HepG2 (cell line): ENCODE data around the gene GRIFIN. TPM values are rescaled to one million over a fixed set of nuclear protein-coding genes. Genes with fewer than 3 reads are reported as not detected.

Experiments used
- E2F2 ChIP-seq: sonication (generic); formaldehyde crosslinking; IDR thresholded peaks from 2 replicates; pipeline ENCODE4 v1.4.0; 2020; ENCODE audit warnings: missing genetic modification reagents, borderline replicate concordance
- GABPB1 ChIP-seq: IDR thresholded peaks from 2 replicates; pipeline ENCODE4 v1.6.1; 2016; ENCODE audit warnings: mild to moderate bottlenecking, missing genetic modification reagents, moderate library complexity, missing compliant biosample characterization
- GLMP ChIP-seq: sonication (generic); formaldehyde crosslinking; IDR thresholded peaks from 2 replicates; pipeline ENCODE4 v1.9.0; 2021; ENCODE audit warnings: missing genetic modification reagents, mild to moderate bottlenecking, borderline replicate concordance
- HES4 ChIP-seq: sonication (generic); formaldehyde crosslinking; IDR thresholded peaks from 2 replicates; pipeline ENCODE4 v1.9.0; 2021; ENCODE audit warnings: mild to moderate bottlenecking, missing genetic modification reagents, borderline replicate concordance
- KLF13 ChIP-seq: sonication (generic); formaldehyde crosslinking; IDR thresholded peaks from 2 replicates; pipeline ENCODE4 v1.4.0; 2020; ENCODE audit warnings: mild to moderate bottlenecking, missing genetic modification reagents
- NR0B2 ChIP-seq: sonication (generic); formaldehyde crosslinking; IDR thresholded peaks from 2 replicates; pipeline ENCODE4 v1.4.0; 2020; ENCODE audit warnings: mild to moderate bottlenecking, missing genetic modification reagents
- POLR2A ChIP-seq, 2 experiments: IDR thresholded peaks; 2 replicates each; pipeline ENCODE4 v1.6.1; 2011; ENCODE audit warnings: low read depth in 2 of 2, low read length in 2 of 2, mild to moderate bottlenecking in 1 of 2, moderate library complexity in 1 of 2; ENCODE audit not compliant: insufficient read depth in 1 of 2
- RARG ChIP-seq: sonication (generic); formaldehyde crosslinking; IDR thresholded peaks from 2 replicates; pipeline ENCODE4 v1.4.0; 2020; ENCODE audit warnings: low read depth, mild to moderate bottlenecking, missing genetic modification reagents
- SMAD1 ChIP-seq: sonication (generic); formaldehyde crosslinking; IDR thresholded peaks from 2 replicates; pipeline ENCODE4 v1.4.0; 2020; ENCODE audit warnings: missing genetic modification reagents, low read depth, mild to moderate bottlenecking, borderline replicate concordance
- THAP9 ChIP-seq: sonication (generic); formaldehyde crosslinking; IDR thresholded peaks from 2 replicates; pipeline ENCODE4; 2020; ENCODE audit warnings: missing genetic modification reagents, mild to moderate bottlenecking, borderline replicate concordance
- YEATS2 ChIP-seq: sonication (generic); formaldehyde crosslinking; IDR thresholded peaks from 2 replicates; pipeline ENCODE4 v1.4.0; 2020; ENCODE audit warnings: missing genetic modification reagents, borderline replicate concordance
- ZNF138 ChIP-seq: sonication (generic); formaldehyde crosslinking; IDR thresholded peaks from 2 replicates; pipeline ENCODE4 v1.5.0; 2020; ENCODE audit warnings: mild to moderate bottlenecking, low read depth, missing genetic modification reagents
- ZNF207 ChIP-seq: fragments of 450-650 bp; IDR thresholded peaks from 2 replicates; pipeline ENCODE4 v1.6.1; 2016; ENCODE audit warnings: antibody characterized with exemption, borderline replicate concordance
- ZNF253 ChIP-seq: sonication (generic); formaldehyde crosslinking; IDR thresholded peaks from 2 replicates; pipeline ENCODE4 v1.8.0; 2022; ENCODE audit warnings: mild to moderate bottlenecking, missing genetic modification reagents, borderline replicate concordance
- ZNF451 ChIP-seq: sonication (generic); formaldehyde crosslinking; IDR thresholded peaks from 2 replicates; pipeline ENCODE4 v1.5.0; 2020; ENCODE audit warnings: mild to moderate bottlenecking, missing genetic modification reagents
- ZNF460 ChIP-seq: sonication (generic); formaldehyde crosslinking; IDR thresholded peaks from 2 replicates; pipeline ENCODE4 v1.5.1; 2020; ENCODE audit warnings: missing genetic modification reagents, mild to moderate bottlenecking, borderline replicate concordance
- ZNF512 ChIP-seq: sonication (generic); formaldehyde crosslinking; IDR thresholded peaks from 2 replicates; pipeline ENCODE4 v1.4.0; 2020; ENCODE audit warnings: mild to moderate bottlenecking, missing genetic modification reagents
- ZNF552 ChIP-seq: sonication (generic); formaldehyde crosslinking; IDR thresholded peaks from 2 replicates; pipeline ENCODE4 v1.9.0; 2022; ENCODE audit warnings: missing genetic modification reagents, mild to moderate bottlenecking, borderline replicate concordance
- ZNF616 ChIP-seq: sonication (generic); formaldehyde crosslinking; IDR thresholded peaks from 2 replicates; pipeline ENCODE4 v1.5.0; 2020; ENCODE audit warnings: low read depth, mild to moderate bottlenecking, missing genetic modification reagents
- ZNF7 ChIP-seq: IDR thresholded peaks from 2 replicates; pipeline ENCODE4 v1.6.1; 2016; ENCODE audit warnings: missing biosample characterization, missing genetic modification reagents
- polyA plus RNA-seq, 8 experiments: library from polyadenylated mRNA; depleted of rRNA in 3 of 8; stranded (reverse) in 7 of 8; unstranded in 1 of 8; fragments of >200 nt; fragmentation: Illumina TruSeq in 4 of 8; extraction: Trizol in 4 of 8; gene quantifications; 2 replicates each; pipeline versions ENCODE4 v1.2.1 to v1.2.3, GENCODE V29; 2011 to 2016; ENCODE audit warnings: low read depth in 4 of 8, missing spikeins in 1 of 8, mixed read lengths in 1 of 8; ENCODE audit not compliant: insufficient read depth in 1 of 8
- total RNA-seq, 5 experiments: library from RNA; depleted of rRNA; stranded (reverse); fragments of >200 nt; fragmentation: Illumina TruSeq; extraction: Trizol; gene quantifications; 2 replicates each; pipeline ENCODE4 v1.2.3, GENCODE V29; 2016; ENCODE audit warnings: low read depth in 1 of 5
- TF ChIP-seq, protein P1 (sequence below): sonication (generic); formaldehyde crosslinking; IDR thresholded peaks from 2 replicates; pipeline ENCODE4 v1.5.0; 2020; ENCODE audit warnings: missing genetic modification reagents, mild to moderate bottlenecking, borderline replicate concordance

Gene GRIFIN
- total and polyA plus RNA-seq, 2 of the 13 experiments (the other 11 are each of a cell fraction or from before 2014, with no cell fraction given): not detected

DNA sequence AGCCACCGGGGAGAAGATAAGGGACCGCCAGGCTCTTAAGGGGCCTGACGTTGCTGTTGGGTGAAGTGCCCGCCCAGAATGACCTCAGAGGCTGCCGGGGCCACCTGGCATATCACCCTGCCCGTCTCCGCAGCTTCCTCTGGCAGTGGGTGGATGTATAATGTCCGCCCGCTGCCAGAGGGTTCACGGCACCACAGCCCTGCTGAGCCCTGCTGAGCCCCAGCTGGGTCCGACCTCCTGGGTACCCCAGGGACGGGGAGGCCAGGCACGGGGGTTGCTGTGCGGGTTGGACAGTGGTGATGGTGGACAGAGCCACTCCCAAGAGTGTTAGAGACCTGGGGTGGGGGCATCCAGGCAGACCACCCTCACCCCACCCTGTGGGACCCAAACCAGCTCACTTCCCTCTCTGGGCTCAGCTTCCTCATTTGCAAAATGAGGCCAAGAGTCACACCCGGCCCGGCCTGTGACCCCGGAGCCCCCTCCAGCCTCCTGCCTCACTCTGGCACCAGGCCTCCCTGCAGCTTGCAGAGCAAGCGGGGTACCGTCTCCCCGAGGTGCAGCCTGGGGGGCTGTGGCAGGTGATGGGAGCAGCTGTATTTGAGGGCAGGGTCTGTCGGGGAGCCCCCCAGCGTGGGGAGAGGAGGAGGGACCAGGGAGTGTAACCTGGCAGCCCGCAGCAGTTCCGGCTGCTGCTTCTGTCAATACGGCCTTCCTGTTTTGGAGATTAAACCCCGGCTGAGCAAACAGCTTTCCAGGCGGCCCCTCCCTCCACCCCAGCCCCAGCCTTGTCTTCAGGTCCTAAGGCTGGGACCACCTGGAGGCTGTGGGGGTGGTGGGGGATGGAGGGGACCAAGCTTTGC, 34.9 kb upstream of the GRIFIN start (continued):
- TF ChIP-seq E2F2 (CRISPR knock-in tag): no peak
- no peak for TF ChIP-seq HES4 (CRISPR knock-in tag)
- no peak for TF ChIP-seq ZNF138 (CRISPR knock-in tag)
- TF ChIP-seq GABPB1 (CRISPR knock-in tag): peak; percentile 73
- TF ChIP-seq SMAD1: no peak
- TF ChIP-seq ZNF552 (CRISPR knock-in tag): no peak
- no peak for TF ChIP-seq NR0B2 (CRISPR knock-in tag)
- no peak for TF ChIP-seq POLR2A (IDR thresholded peaks at IDR 0.05; ENCODE audit: insufficient read depth in 1 of 2, low read depth in 2 of 2, low read length in 2 of 2)
- no peak for TF ChIP-seq ZNF460
- no peak for TF ChIP-seq KLF13 (CRISPR knock-in tag)
- no peak for TF ChIP-seq YEATS2 (CRISPR knock-in tag)
- peak; percentile 58; the same call in 1 of the 2 replicates for TF ChIP-seq THAP9 (CRISPR knock-in tag)
- no peak for TF ChIP-seq ZNF207
- no peak for TF ChIP-seq ZNF451 (CRISPR knock-in tag)
- no peak for TF ChIP-seq ZNF512 (CRISPR knock-in tag)
- no peak for TF ChIP-seq ZNF616 (CRISPR knock-in tag)
- TF ChIP-seq GLMP (CRISPR knock-in tag): no peak
- no peak for TF ChIP-seq RARG
- TF ChIP-seq, protein P1, sequence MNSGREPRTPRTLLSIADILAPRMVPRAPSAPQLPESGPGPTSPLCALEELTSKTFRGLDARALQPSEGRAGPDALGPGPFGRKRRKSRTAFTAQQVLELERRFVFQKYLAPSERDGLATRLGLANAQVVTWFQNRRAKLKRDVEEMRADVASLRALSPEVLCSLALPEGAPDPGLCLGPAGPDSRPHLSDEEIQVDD (CRISPR knock-in tag): no peak
- TF ChIP-seq ZNF253 (CRISPR knock-in tag): no peak
- TF ChIP-seq ZNF7 (CRISPR knock-in tag): no peak
